Measurements from ENCODE around the gene ASIC1. TPM values are rescaled to one million over a fixed set of nuclear protein-coding genes. Genes with fewer than 3 reads are reported as not detected.

The ASIC1 gene
- 0.51 TPM for polyA plus RNA-seq (2012; ENCODE audit: missing spikeins)

DNA sequence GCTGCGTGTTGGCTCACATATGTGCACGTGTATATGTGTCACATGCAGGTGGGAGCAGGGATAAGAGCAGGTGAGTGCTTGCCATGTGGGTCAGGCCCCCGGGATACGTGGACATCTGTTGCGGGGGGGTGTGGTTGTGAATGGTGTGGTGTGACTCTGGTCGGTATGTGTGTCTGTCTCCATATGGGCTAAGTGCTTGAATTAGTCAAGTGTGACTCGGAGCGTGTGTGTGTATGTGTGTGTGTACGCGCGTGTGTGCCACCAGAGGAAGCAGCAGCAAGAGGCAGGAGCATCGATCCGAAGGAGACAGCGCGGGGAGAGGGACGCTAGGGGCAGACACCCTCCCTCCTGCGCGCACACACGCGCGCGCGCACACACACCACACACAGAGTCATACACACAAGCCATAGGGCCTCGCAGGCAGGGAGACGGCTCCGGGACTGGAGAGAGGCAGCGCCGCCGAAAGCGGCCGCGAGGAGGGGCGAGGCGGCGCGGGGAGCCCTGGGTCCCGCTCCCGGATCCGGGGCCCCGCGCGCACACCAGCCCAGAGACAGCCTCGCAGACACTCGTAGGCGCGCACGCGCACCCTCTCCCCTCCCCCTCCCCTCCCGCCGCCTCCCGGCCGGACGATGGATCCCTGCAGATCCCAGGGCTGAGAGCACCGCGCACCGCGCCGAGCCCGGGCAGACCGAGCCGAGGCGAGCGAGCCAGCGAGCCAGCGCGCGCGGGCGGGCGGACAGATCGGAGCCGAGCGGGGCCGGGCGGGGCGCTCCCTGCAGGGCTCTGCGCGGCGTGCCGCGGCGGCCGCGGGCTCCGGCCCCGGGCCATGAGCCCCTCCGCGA lies at the start of gene ASIC1:
ASIC1 (plus strand) TSS at position 597 of the 842 bp plus-strand sequence. CDS start 1,171 bp downstream, outside the sequence.
- no peak for TF ChIP-seq POLR2A (IDR thresholded peaks at IDR 0.05; ENCODE audit: low read depth, low read length)
- TF ChIP-seq TAF1 (IDR thresholded peaks at IDR 0.05; ENCODE audit: borderline replicate concordance, low read depth, low read length) = no peak
- no peak for TF ChIP-seq POLR2AphosphoS5 (IDR thresholded peaks at IDR 0.05; ENCODE audit: low read depth, low read length)
- DNase-seq (ENCODE audit: insufficient read length) (peak; percentile 59), FAIRE-seq (peak; percentile 85)

DNA sequence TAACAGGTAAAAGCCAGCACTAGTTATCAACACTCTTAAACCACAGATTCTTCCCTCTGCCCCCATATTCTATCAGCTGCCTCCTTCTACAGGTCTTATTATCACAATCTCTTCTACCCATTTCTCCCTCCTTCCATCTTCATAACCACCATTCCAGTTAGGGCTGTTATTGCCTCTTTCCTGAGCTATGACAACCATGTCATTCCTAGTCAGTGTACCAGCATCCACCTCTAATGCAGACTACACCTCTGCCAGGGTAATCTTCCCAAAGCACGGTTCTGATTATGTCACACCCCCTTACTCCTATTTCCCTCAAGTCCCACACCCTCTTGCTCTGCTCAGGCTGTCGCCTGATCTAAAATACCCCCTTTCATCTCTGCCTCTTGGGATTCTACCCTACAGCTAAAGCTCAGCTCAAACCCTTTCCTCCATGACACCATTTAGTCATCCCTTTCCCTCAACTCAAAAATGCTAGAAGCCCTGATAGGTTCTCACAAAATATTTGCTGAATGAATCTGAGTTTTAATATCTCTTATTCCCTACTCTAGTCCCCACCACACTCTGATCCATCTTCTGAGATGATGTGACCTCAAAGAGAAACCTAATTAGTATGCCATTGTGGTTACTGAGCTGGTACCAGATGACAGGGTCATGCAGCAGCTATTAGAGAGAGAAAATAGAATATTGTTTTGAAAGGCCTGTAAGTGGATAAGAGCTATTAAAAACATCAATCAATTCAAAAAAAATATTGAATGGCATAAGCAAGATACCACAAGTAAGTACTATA lies 43.8 kb upstream of the ASIC1 start:
- no peak for DNase-seq (ENCODE audit: insufficient read length)
- TF ChIP-seq POLR2A (IDR thresholded peaks at IDR 0.05; ENCODE audit: low read depth, low read length) (no peak), POLR2AphosphoS5 (IDR thresholded peaks at IDR 0.05; ENCODE audit: low read depth, low read length) (no peak), TAF1 (IDR thresholded peaks at IDR 0.05; ENCODE audit: borderline replicate concordance, low read depth, low read length) (no peak)

DNA sequence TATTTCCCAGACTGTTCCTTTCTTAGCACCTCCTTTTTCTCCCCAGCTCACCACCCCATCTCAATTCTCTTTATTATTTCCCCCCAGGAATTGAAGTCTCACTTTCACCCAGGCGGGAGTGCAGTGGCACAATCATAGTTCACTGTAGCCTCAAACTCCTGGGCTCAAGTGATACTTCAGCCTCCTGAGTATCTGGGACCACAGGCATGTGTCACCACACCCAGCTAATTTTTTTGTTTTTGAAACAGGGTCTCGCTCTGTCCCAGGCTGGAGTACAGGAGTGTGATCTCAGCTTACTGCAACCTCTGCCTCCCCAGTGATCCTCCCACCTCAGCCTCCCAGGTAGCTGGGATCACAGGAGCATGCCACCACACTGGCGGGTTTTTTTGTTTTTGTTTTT lies 43.1 kb upstream of the ASIC1 start:
- DNase-seq (ENCODE audit: insufficient read length) (no peak), FAIRE-seq (no peak)
- TF ChIP-seq POLR2A (IDR thresholded peaks at IDR 0.05; ENCODE audit: low read depth, low read length) (no peak), TAF1 (IDR thresholded peaks at IDR 0.05; ENCODE audit: borderline replicate concordance, low read depth, low read length) (no peak), POLR2AphosphoS5 (IDR thresholded peaks at IDR 0.05; ENCODE audit: low read depth, low read length) (no peak)

More for the DNA sequence above, 43.8 kb upstream of the ASIC1 start:
- FAIRE-seq = no peak

DNA sequence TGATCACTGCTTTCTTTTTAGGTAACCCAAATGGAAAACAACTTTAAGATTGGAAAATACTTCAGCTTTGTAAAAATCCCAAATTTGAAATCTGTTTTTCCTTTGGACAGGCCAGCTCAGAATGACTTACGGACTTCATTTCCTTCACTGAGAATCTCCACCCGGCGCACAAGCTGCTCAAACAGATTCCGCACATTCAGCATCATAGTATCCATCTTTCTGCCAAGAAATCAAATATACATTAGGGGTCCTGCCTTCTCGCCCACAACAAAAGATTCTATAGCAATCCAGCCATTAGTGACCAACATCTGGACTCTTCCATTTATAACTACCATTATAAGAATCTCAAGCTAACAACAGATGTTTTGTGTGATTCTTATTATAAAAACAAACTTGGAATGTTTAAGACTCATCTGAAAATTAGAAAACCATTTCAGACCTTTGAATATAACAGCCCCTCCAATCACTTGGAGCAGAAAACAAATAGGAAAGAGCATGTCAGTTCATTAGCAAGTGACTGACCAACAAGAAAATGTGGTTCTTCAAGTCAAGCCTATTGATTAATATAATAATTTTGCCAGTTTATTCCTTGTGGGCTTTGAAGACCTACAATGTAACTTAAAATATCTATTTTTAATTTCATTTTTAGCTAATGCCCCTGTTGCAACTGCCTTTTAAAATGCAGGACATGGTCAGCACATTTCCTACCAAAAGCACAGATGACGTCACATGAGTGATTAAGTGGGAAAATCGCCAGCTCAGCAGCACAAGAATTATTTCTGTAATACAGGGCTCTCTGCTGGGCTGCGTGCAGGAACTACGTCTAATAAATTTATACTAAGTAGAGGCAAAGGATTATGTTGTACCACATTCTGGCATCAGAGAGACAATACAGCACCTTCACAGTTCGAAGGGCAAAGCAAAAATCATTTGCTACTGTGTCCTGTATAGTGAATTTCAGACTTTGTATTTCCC lies 40.6 kb upstream of the ASIC1 start:
- FAIRE-seq (no peak), DNase-seq (ENCODE audit: insufficient read length) (no peak)
- TF ChIP-seq POLR2AphosphoS5 (IDR thresholded peaks at IDR 0.05; ENCODE audit: low read depth, low read length) (no peak), TAF1 (IDR thresholded peaks at IDR 0.05; ENCODE audit: borderline replicate concordance, low read depth, low read length) (no peak), POLR2A (IDR thresholded peaks at IDR 0.05; ENCODE audit: low read depth, low read length) (no peak)

DNA sequence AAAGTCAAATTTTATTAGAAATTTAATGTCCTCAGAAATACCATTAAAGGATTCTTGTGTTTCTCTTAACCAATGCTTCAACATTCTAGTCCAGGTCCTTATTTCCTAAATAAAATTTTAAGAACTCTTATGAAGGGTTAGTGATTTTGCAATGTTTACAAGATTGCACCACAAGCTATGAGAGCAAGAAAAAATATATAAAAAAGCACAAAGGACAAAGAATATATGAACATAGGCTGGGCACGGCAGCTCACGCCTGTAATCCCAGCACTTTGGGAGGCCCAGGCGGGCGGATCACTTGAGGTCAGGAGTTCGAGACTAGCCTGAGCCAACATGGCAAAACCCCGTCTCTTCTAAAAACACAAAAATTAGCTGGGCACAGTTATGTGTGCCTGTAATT lies 39.8 kb upstream of the ASIC1 start:
- DNase-seq (ENCODE audit: insufficient read length) = no peak
- FAIRE-seq = no peak

DNA sequence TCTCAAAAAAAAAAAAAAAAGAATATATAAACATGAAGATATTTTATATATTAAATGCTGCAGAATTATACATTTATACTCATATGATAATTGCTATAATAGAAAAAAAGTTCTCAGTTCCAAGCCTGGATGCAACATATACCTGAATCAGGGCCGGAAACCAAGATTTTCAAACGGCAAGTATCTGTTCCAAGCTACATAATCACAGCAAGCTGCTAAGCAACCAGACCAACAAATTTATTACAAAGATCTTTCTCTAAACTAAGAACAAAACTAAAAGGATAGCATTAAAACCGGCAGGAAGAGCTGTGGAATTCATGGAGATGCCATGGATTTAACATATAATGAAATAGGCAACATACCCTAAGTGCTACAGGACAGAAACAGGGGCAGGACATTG lies 39.2 kb upstream of the ASIC1 start:
- FAIRE-seq (no peak), DNase-seq (ENCODE audit: insufficient read length) (no peak)
- TF ChIP-seq TAF1 (IDR thresholded peaks at IDR 0.05; ENCODE audit: borderline replicate concordance, low read depth, low read length) (no peak), POLR2AphosphoS5 (IDR thresholded peaks at IDR 0.05; ENCODE audit: low read depth, low read length) (no peak), POLR2A (IDR thresholded peaks at IDR 0.05; ENCODE audit: low read depth, low read length) (no peak)

More for the DNA sequence above, 39.8 kb upstream of the ASIC1 start:
- no peak for TF ChIP-seq POLR2A (IDR thresholded peaks at IDR 0.05; ENCODE audit: low read depth, low read length)

DNA sequence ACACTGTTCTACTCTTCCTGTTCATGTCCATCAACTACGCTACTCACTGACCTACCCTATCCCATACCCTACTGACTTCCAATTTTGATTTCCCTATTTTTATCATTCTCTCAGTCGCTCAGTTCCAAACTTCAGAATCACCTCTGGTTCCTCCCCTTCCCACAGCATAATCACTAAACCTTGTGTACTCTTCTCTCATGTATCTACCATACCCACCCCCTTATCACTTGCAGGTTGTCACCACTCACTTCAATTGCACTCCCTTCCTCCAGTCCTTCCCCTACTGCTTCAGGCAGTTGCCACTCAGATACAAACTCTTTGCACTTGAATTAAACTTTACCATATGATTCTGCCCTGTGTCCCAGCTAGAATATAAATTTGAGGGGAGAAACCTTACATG lies 38.4 kb upstream of the ASIC1 start:
- TF ChIP-seq TAF1 (IDR thresholded peaks at IDR 0.05; ENCODE audit: borderline replicate concordance, low read depth, low read length) (no peak), POLR2AphosphoS5 (IDR thresholded peaks at IDR 0.05; ENCODE audit: low read depth, low read length) (no peak), POLR2A (IDR thresholded peaks at IDR 0.05; ENCODE audit: low read depth, low read length) (no peak)
- FAIRE-seq (no peak), DNase-seq (ENCODE audit: insufficient read length) (no peak)

DNA sequence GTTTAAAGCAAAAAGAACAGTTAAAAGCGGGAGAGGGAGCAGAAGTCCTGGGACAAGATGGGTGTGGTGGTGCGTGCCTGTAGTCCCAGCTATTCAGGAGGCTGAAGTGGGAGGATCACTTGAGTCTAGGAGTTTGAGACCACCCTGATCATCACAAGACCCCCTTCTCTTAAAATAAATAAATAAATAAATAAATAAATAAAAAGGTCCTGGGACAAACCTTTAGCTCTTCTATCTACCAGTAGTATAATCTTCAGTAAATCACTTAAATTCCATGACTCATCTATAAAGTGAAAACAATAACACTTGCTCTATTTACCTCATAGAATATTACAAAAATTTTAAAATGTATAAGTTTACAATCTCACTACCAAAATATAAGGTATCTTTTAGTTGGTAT lies 37.9 kb upstream of the ASIC1 start:
- DNase-seq (ENCODE audit: insufficient read length) (no peak), FAIRE-seq (no peak)
- TF ChIP-seq POLR2AphosphoS5 (IDR thresholded peaks at IDR 0.05; ENCODE audit: low read depth, low read length) = no peak
- no peak for TF ChIP-seq TAF1 (IDR thresholded peaks at IDR 0.05; ENCODE audit: borderline replicate concordance, low read depth, low read length)
- TF ChIP-seq POLR2A (IDR thresholded peaks at IDR 0.05; ENCODE audit: low read depth, low read length) = no peak

DNA sequence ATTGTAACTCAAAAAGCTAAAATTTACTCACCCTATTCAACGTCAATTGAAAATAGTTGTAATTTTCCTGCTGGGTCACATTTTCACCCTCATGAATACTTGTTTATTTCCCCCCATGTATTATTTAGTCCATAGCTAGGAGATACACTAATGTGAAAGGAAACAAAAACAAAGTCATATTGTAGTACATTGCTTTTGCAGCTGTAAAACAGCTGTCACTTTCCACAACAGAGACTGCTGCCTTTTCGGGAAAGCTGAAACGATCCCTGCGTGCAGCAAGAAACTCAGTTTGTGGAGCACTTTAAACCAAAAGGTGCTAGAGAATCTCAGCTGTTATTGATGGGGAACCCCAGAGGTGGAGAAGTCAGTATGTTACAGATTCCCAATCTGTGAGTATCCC lies 36.4 kb upstream of the ASIC1 start:
- no peak for DNase-seq (ENCODE audit: insufficient read length)

DNA sequence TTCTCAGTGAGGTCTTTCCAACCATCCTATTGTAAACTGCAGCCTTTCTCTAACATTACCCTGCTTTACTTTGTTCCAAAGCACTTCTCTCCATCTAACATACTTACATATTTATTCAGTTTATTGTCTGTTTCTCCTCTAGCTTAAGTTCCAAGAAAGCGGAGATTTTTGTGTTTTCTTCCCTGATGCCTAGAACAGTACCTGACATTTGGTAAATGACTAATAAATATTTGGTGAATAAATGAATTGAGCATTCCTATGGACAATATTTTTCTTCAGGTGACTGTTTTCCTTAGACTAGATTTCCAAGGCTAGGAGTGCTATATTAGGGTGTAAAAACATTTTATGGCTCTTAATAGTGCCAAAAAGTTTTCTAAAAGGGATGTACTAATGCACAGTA lies 34.5 kb upstream of the ASIC1 start:
- no peak for FAIRE-seq
- no peak for DNase-seq (ENCODE audit: insufficient read length)
- no peak for TF ChIP-seq POLR2A (IDR thresholded peaks at IDR 0.05; ENCODE audit: low read depth, low read length)
- no peak for TF ChIP-seq TAF1 (IDR thresholded peaks at IDR 0.05; ENCODE audit: borderline replicate concordance, low read depth, low read length)
- TF ChIP-seq POLR2AphosphoS5 (IDR thresholded peaks at IDR 0.05; ENCODE audit: low read depth, low read length) = no peak

More for the DNA sequence above, 36.4 kb upstream of the ASIC1 start:
- no peak for TF ChIP-seq TAF1 (IDR thresholded peaks at IDR 0.05; ENCODE audit: borderline replicate concordance, low read depth, low read length)
- no peak for TF ChIP-seq POLR2AphosphoS5 (IDR thresholded peaks at IDR 0.05; ENCODE audit: low read depth, low read length)
- no peak for TF ChIP-seq POLR2A (IDR thresholded peaks at IDR 0.05; ENCODE audit: low read depth, low read length)
- FAIRE-seq = no peak

DNA sequence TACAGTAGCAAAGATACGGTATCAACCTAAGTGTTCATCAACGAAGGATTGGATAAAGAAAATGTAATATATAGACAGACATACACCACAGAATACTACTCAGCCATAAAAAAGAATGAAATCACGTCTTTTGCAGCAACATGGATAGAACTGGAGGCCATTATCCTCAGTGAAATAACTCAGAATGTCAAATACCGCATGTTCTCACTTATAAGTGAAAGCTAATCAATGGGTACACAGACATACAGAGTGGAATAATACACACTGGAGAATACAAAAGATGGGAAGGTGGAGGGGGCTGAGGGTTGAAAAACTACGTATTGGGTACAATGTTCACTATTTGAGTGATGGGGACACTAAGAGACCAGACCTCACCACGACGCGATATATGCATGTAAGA lies 33.2 kb upstream of the ASIC1 start:
- no peak for TF ChIP-seq TAF1 (IDR thresholded peaks at IDR 0.05; ENCODE audit: borderline replicate concordance, low read depth, low read length)
- FAIRE-seq = no peak
- no peak for DNase-seq (ENCODE audit: insufficient read length)

Measured in GM12892 (cell line).